Endothelial cell of umbilical vein (primary cell): ENCODE data around the gene FUT8. TPM values are rescaled to one million over a fixed set of nuclear protein-coding genes. Genes with fewer than 3 reads are reported as not detected.

Experiments
- BruUV-seq: library from RNA; stranded (reverse); fragments of 400-500 nt; replicated peaks from 2 replicates; lab custom pipeline; 2021; lab: Mats Ljungman, UMichigan
- CTCF ChIA-PET: fragments of 300-600, 350-600 bp; sonication (Branson Sonifier 250); formaldehyde crosslinking; loops from one replicate; lab custom pipeline; 2021; ENCODE audit warnings: antibody characterized with exemption, inconsistent platforms; lab: Charles Lee
- POLR2A ChIA-PET: fragments of 300-600, 350-600 bp; sonication (Branson Sonifier 250); formaldehyde crosslinking; loops from one replicate; lab custom pipeline; 2021; ENCODE audit warnings: antibody characterized with exemption, inconsistent platforms; lab: Charles Lee
- DNase-seq: peaks from one replicate; pipeline ENCODE4 v3.0.0-alpha.2; 2011; ENCODE audit warnings: low read depth, low spot score
- FAIRE-seq: peaks from 2 replicates; lab custom pipeline; 2011; peaks lifted over from hg19 to GRCh38; lab: Jason Lieb, UNC
- H2AFZ ChIP-seq: 2 replicates; pipeline ENCODE4 v1.6.0; 2012; ENCODE audit warnings: low read depth, low read length, control low read depth, inconsistent platforms
- H3K27ac ChIP-seq: 2 replicates; pipeline ENCODE4 v1.5.1; 2011; ENCODE audit warnings: low read depth, mild to moderate bottlenecking, control low read depth, low read length, moderate library complexity; ENCODE audit not compliant: insufficient read depth
- H3K27me3 ChIP-seq, 2 experiments: 2 replicates each; pipeline versions ENCODE4 v1.6.0 to v1.6.1; 2011; ENCODE audit warnings: low read length in 2 of 2, mixed read lengths in 1 of 2; ENCODE audit not compliant: control insufficient read depth in 2 of 2, insufficient read depth in 2 of 2
- H3K36me3 ChIP-seq, 2 experiments: 2 replicates in 1 of 2; 3 replicates in 1 of 2; pipeline ENCODE4 v1.5.1; 2011; ENCODE audit warnings: low read length in 2 of 2, mild to moderate bottlenecking in 1 of 2, moderate library complexity in 1 of 2; ENCODE audit not compliant: control insufficient read depth in 2 of 2, insufficient read depth in 2 of 2; ENCODE audit errors: extremely low read depth in 1 of 2
- H3K4me1 ChIP-seq: 3 replicates; pipeline ENCODE4 v1.5.1; 2011; ENCODE audit warnings: mild to moderate bottlenecking, low read length; ENCODE audit not compliant: control insufficient read depth, insufficient read depth; ENCODE audit errors: extremely low read depth
- H3K4me2 ChIP-seq: 2 replicates; pipeline ENCODE4 v1.6.1; 2011; ENCODE audit warnings: low read length, control low read depth, mixed read lengths; ENCODE audit not compliant: insufficient read depth
- H3K4me3 ChIP-seq, 3 experiments: fragments of 200-600 bp in 1 of 3; sonication (generic), shearing (Covaris generic) in 1 of 3; replicated peaks in 1 of 3; 2 replicates each; pipeline ENCODE4 v1.5.1; 2011 to 2016; ENCODE audit warnings: control low read depth in 3 of 3, low read length in 3 of 3, mild to moderate bottlenecking in 2 of 3, inconsistent platforms in 1 of 3, low read depth in 1 of 3, moderate library complexity in 1 of 3; ENCODE audit not compliant: insufficient read depth in 1 of 3
- H3K79me2 ChIP-seq: 2 replicates; pipeline ENCODE4 v1.6.0; 2012; ENCODE audit warnings: low read length, inconsistent platforms; ENCODE audit not compliant: control insufficient read depth, insufficient read depth
- H3K9ac ChIP-seq: replicated peaks from 2 replicates; pipeline ENCODE3; 2011; ENCODE audit warnings: low read length, control low read depth; ENCODE audit not compliant: insufficient read depth; ENCODE audit errors: extremely low read depth
- H3K9me1 ChIP-seq: replicated peaks from 3 replicates; pipeline ENCODE4 v1.6.0; 2011; ENCODE audit warnings: mild to moderate bottlenecking, low read length; ENCODE audit not compliant: control insufficient read depth, insufficient read depth; ENCODE audit errors: extremely low read depth
- H3K9me3 ChIP-seq: replicated peaks from 2 replicates; pipeline ENCODE4 v1.5.1; 2012; ENCODE audit warnings: low read length, inconsistent platforms; ENCODE audit not compliant: control insufficient read depth, insufficient read depth
- H4K20me1 ChIP-seq: replicated peaks from 2 replicates; pipeline ENCODE3; 2011; ENCODE audit warnings: mild to moderate bottlenecking, low read length; ENCODE audit not compliant: control insufficient read depth, insufficient read depth; ENCODE audit errors: extremely low read depth
- EZH2 ChIP-seq: IDR thresholded peaks from 2 replicates; pipeline ENCODE4 v1.6.1; 2012; ENCODE audit warnings: borderline replicate concordance, low read depth, mild to moderate bottlenecking, moderate library complexity, low read length, inconsistent platforms; ENCODE audit not compliant: severe bottlenecking
- FOS ChIP-seq: IDR thresholded peaks from 2 replicates; pipeline ENCODE4 v1.6.1; 2011; ENCODE audit warnings: mild to moderate bottlenecking, low read length, moderate library complexity, borderline replicate concordance; ENCODE audit not compliant: insufficient read depth
- GATA2 ChIP-seq: IDR thresholded peaks from 2 replicates; pipeline ENCODE4 v1.7.0; 2011; ENCODE audit warnings: low read depth, mild to moderate bottlenecking, moderate library complexity, mixed read lengths, low read length; ENCODE audit not compliant: insufficient read length, insufficient read depth
- JUN ChIP-seq: IDR thresholded peaks from 2 replicates; pipeline ENCODE4 v1.6.1; 2011; ENCODE audit warnings: borderline replicate concordance, low read depth; ENCODE audit not compliant: insufficient read length, insufficient read depth
- MYC ChIP-seq: IDR thresholded peaks from one replicate; pipeline ENCODE4 v1.6.1; 2011; ENCODE audit warnings: mild to moderate bottlenecking, low read depth, low read length
- POLR2A ChIP-seq: IDR thresholded peaks from 2 replicates; pipeline ENCODE4 v1.6.1; 2012; ENCODE audit warnings: low read depth, mild to moderate bottlenecking, control low read depth, low read length
- POLR2AphosphoS5 ChIP-seq: IDR thresholded peaks from 2 replicates; pipeline ENCODE4 v1.6.1; 2012; ENCODE audit warnings: low read depth, mild to moderate bottlenecking, control low read depth, low read length, moderate library complexity; ENCODE audit not compliant: insufficient read depth
- dilution Hi-C: fragments of 300-500 bp; cut with MboI; formaldehyde crosslinking; loops from one replicate; pipeline ENCODE4 v1.15.0; 2019; ENCODE audit warnings: low sequenced_read_pairs; ENCODE audit not compliant: extremely low pct_ligation_motif_present
- intact Hi-C: fragments of 100-400 bp; cut with micrococcal nuclease; formaldehyde crosslinking; loops from one replicate; pipeline ENCODE4 v1.10.0; 2022
- polyA plus RNA-seq, 4 experiments: library from polyadenylated mRNA; depleted of rRNA in 3 of 4; stranded (reverse) in 3 of 4; unstranded in 1 of 4; fragments of >200 nt; gene quantifications; 2 replicates each; pipeline versions ENCODE4 v1.2.1 to v1.2.3, GENCODE V29; 2011 to 2012; ENCODE audit warnings: missing spikeins in 1 of 4
- total RNA-seq: library from RNA; stranded (reverse); gene quantifications from 2 replicates; pipeline ENCODE4 v1.2.3, GENCODE V29; 2021
- TF ChIP-seq, protein P1 (sequence below): IDR thresholded peaks from 2 replicates; pipeline ENCODE4 v1.6.1; 2011; ENCODE audit not compliant: insufficient read depth, insufficient read length
- TF ChIP-seq, protein P2 (sequence below), 2 donors: IDR thresholded peaks; 1 replicate in 1 of 2; 2 replicates in 1 of 2; pipeline ENCODE4 v1.5.1; 2011; ENCODE audit warnings: low read length in 2 of 2, mild to moderate bottlenecking in 2 of 2, moderate library complexity in 2 of 2, control low read depth in 1 of 2, inconsistent platforms in 1 of 2, low read depth in 1 of 2; ENCODE audit not compliant: insufficient read depth in 1 of 2; ENCODE audit errors: extremely low read depth in 1 of 2

Gene FUT8
- total and polyA plus RNA-seq, 2 donors (not counting 3 experiments of a cell fraction or from before 2014, with no cell fraction given): 16.7 to 38.8 TPM

DNA sequence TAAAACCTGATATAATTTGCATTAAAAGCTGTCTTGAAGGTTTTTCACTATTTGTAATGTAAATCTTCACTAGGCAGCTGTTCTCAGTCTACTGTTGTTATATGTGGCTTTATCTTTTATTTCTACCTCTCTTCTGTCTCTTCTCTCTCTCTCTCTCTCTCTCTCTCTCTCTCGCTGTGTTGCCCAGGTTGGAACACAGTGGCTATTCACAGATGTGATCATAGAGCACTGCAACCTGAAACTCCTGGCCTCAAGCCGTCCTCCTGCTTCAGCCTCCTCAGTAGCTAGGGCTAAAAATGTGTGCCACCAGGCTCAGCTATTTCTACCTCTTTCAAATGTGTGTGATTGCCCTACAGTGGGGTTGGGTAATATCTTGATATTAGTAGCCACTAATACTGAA is 21.1 kb downstream of the FUT8 start:
- Histone ChIP-seq H3K36me3 (no peaks in the 10 kb centered on the region), H3K9me1 (no peaks in the 10 kb centered on the region), H3K9ac (no peak overlapping the region), H3K9me3 (no peaks in the 10 kb centered on the region), H3K4me3 (no peak overlapping the region), H3K27me3 (no peaks in the 10 kb centered on the region), H3K4me2 (no peak overlapping the region), H2AFZ (no peak overlapping the region), H3K27ac (no peak overlapping the region), H4K20me1 (no peaks in the 10 kb centered on the region), H3K79me2 (peaks cover 30% of the 10 kb centered on the region), H3K4me1 (no peaks in the 10 kb centered on the region)
- ChIA-PET CTCF (interaction anchor here (1.0 to 3.4 kb wide), 6 partner anchors 10 to 391 kb away, joined by 3 to 10 read pairs (median 4); no protein-coding TSS in a partner anchor), POLR2A (interaction anchor here (0.7 kb wide), 1 partner anchor 20 kb away, joined by 3 read pairs; no protein-coding TSS in a partner anchor)
- dilution Hi-C loops: no loop called here
- TF ChIP-seq JUN: no peak
- intact Hi-C loops: no loop called here
- no peak for DNase-seq
- FAIRE-seq: no peak
- BruUV-seq: no TSS peak

DNA sequence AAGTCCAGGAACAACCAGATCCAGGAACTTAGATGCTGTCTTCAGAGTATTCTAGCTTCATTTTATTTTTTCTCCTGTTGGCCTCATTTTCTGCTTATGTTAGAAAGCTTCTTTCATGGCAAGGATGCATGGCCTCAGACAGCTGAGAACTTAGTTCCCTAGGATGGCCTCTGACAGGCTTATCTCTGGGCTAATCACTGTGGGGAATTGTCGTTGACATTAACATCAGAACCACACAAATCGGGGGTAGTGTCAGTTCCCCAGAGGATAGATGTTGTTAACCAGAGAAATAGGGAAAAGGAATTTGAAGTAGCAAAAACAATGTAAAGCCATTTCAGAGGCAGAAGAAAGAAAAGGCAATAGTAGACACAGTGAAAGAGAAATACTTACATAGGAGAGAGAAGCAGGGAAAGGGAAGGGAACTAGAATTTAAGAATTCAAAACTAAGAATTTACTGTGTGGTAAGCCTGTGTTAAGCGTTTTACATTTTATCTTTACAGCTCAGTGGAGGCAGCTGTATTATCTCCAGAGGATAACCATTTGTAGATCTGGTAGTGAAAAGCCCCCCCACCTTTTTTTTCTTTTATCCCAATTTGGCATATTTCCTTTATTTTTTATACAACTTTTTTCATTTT is 21.8 kb downstream of the FUT8 start:
- dilution Hi-C loops (no loop called here), intact Hi-C loops (no loop called here)
- peaks cover 30% of the 10 kb centered on the region for H3K79me2 ChIP-seq
- BruUV-seq: no TSS peak
- H3K27me3 ChIP-seq: no peaks in the 10 kb centered on the region
- no peaks in the 10 kb centered on the region for H3K9me3 ChIP-seq
- H3K4me1 ChIP-seq: no peaks in the 10 kb centered on the region
- H3K36me3 ChIP-seq: no peaks in the 10 kb centered on the region
- CTCF ChIA-PET: interaction anchor here (1.2 to 3.4 kb wide), 4 partner anchors 12 to 31 kb away, joined by 3 to 10 read pairs (median 4); no protein-coding TSS in a partner anchor
- H3K4me3 ChIP-seq: no peak overlapping the region
- H3K9ac ChIP-seq: no peak overlapping the region
- H4K20me1 ChIP-seq: no peaks in the 10 kb centered on the region
- no peaks in the 10 kb centered on the region for H3K9me1 ChIP-seq
- H2AFZ ChIP-seq: no peak overlapping the region
- H3K27ac ChIP-seq: no peak overlapping the region
- POLR2A ChIA-PET: no interaction called here
- FAIRE-seq: no peak
- H3K4me2 ChIP-seq: no peak overlapping the region
- DNase-seq: no peak
- TF ChIP-seq JUN: no peak
- TF ChIP-seq POLR2A: no peak
- no peak for TF ChIP-seq POLR2AphosphoS5
- TF ChIP-seq, protein P1, sequence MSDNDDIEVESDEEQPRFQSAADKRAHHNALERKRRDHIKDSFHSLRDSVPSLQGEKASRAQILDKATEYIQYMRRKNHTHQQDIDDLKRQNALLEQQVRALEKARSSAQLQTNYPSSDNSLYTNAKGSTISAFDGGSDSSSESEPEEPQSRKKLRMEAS: no peak
- no peak for TF ChIP-seq MYC
- no peak for TF ChIP-seq EZH2
- no peak for TF ChIP-seq FOS
- TF ChIP-seq, protein P2, sequence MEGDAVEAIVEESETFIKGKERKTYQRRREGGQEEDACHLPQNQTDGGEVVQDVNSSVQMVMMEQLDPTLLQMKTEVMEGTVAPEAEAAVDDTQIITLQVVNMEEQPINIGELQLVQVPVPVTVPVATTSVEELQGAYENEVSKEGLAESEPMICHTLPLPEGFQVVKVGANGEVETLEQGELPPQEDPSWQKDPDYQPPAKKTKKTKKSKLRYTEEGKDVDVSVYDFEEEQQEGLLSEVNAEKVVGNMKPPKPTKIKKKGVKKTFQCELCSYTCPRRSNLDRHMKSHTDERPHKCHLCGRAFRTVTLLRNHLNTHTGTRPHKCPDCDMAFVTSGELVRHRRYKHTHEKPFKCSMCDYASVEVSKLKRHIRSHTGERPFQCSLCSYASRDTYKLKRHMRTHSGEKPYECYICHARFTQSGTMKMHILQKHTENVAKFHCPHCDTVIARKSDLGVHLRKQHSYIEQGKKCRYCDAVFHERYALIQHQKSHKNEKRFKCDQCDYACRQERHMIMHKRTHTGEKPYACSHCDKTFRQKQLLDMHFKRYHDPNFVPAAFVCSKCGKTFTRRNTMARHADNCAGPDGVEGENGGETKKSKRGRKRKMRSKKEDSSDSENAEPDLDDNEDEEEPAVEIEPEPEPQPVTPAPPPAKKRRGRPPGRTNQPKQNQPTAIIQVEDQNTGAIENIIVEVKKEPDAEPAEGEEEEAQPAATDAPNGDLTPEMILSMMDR (IDR thresholded peaks at IDR 0.05; ENCODE audit: extremely low read depth in 1 of 2, insufficient read depth in 1 of 2, low read depth in 1 of 2, low read length in 2 of 2): no peak
- TF ChIP-seq GATA2: no peak
